LNCaP clone FGC (cell line): ENCODE measurements around the gene TPCN2.

Experiments used
- DNase-seq: peaks from one replicate; pipeline ENCODE4 v3.0.0-alpha.2; 2011; ENCODE audit warnings: low read depth
- H3K4me3 ChIP-seq: 2 replicates; pipeline ENCODE4 v1.5.1; 2011; ENCODE audit warnings: mild to moderate bottlenecking, low read depth, low read length, control low read depth
- TF ChIP-seq, protein P1 (sequence below): IDR thresholded peaks from 2 replicates; pipeline ENCODE4 v1.5.1; 2012; ENCODE audit warnings: mild to moderate bottlenecking; ENCODE audit not compliant: control insufficient read depth, insufficient read depth; ENCODE audit errors: extremely low read depth

The TPCN2 gene

DNA sequence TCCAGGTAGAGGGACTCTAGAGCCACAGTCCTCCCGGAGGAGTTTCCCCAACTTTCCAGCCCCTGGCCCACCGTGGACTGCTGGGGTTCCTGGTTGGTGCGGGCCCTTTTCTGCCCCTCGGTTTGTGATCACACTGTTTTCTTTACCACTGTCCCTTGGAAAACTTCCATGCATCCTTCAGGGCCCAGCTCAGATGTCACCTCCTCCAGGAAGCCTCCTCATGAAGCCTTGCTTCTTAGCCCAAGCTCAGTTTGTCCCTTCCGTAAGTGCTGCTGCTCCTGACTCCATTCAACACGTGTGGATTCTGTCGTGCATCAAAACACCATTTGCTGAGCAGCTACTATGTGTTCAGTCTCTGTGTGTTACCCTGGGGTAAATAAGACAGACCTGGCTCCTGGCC lies 15.9 kb upstream of the TPCN2 start:
- H3K4me3 ChIP-seq, result no peak overlapping the region
- DNase-seq, result no peak
- TF ChIP-seq, protein P1, sequence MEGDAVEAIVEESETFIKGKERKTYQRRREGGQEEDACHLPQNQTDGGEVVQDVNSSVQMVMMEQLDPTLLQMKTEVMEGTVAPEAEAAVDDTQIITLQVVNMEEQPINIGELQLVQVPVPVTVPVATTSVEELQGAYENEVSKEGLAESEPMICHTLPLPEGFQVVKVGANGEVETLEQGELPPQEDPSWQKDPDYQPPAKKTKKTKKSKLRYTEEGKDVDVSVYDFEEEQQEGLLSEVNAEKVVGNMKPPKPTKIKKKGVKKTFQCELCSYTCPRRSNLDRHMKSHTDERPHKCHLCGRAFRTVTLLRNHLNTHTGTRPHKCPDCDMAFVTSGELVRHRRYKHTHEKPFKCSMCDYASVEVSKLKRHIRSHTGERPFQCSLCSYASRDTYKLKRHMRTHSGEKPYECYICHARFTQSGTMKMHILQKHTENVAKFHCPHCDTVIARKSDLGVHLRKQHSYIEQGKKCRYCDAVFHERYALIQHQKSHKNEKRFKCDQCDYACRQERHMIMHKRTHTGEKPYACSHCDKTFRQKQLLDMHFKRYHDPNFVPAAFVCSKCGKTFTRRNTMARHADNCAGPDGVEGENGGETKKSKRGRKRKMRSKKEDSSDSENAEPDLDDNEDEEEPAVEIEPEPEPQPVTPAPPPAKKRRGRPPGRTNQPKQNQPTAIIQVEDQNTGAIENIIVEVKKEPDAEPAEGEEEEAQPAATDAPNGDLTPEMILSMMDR, result no peak

DNA sequence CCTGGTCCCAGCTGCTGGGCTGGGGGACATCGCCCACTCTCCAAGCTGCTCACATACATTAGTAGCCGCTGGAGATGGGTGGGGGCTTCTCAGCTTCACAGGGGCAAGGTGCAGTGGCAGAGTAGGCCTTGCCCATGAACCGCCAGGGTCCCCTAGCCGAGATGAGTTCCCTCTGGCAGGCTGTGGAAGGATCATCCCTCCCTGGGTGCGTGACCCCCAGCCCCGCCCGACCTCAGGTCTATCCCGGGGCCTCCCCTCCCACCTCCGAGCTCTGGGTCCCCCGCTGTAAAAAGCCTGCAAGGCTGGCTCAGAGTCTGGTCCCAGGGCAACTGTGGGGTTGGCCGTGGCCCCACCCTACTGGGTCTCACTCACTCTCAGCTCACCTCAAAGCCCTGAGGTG lies 15.3 kb upstream of the TPCN2 start:
- no peak for DNase-seq
- no peak overlapping the region for H3K4me3 ChIP-seq
- TF ChIP-seq, protein P1, result no peak

- DNase-seq, result no peak
- H3K4me3 ChIP-seq, result no peak overlapping the region
- TF ChIP-seq, protein P1, result no peak
Measured at GRCh38 chr11:69034123-69034867, 14.4 kb upstream of the TPCN2 start.

GRCh38 chr11:69035150-69035945 lies 13.4 kb upstream of the TPCN2 start:
- no peak for DNase-seq
- no peak overlapping the region for H3K4me3 ChIP-seq
- TF ChIP-seq, protein P1, result no peak

GRCh38 chr11:69035946-69036340 lies 12.8 kb upstream of the TPCN2 start:
- DNase-seq, result no peak
- TF ChIP-seq, protein P1, result no peak
- no peak overlapping the region for H3K4me3 ChIP-seq

- H3K4me3 ChIP-seq, result no peak overlapping the region
- TF ChIP-seq, protein P1, result no peak
Measured at GRCh38 chr11:69037074-69037473, 11.7 kb upstream of the TPCN2 start.

More at GRCh38 chr11:69037074-69037473, 11.7 kb upstream of the TPCN2 start:
- DNase-seq, result no peak
